Pons (tissue), 1 donor: ENCODE data around the gene RPS6KA5.
"Not testable (repeated sequence)": the region's sequence is repeated elsewhere in the genome, so short reads cannot be mapped to it uniquely, and the experiment has no call there.

ENCODE experiments used
- DNase-seq: peaks from one replicate; pipeline ENCODE4 v3.0.0-alpha.2; 2016; ENCODE audit warnings: low spot score

RPS6KA5 gene

GRCh38 chr14:90867501-90867900 lies 192.9 kb downstream of the RPS6KA5 start:
- DNase-seq, result no peak

- no peak for DNase-seq
Observed at GRCh38 chr14:90866833-90867232, 193.6 kb downstream of the RPS6KA5 start.

- no peak for DNase-seq
Observed at GRCh38 chr14:90864741-90865140, 195.7 kb downstream of the RPS6KA5 start.

GRCh38 chr14:90858511-90858910 lies 201.9 kb downstream of the RPS6KA5 start:
- DNase-seq, result no peak

- DNase-seq, result no peak
Observed at GRCh38 chr14:90857866-90858265, 202.6 kb downstream of the RPS6KA5 start.

- DNase-seq, result not testable (repeated sequence)
Observed at GRCh38 chr14:90856115-90856514, 204.3 kb downstream of the RPS6KA5 start.

- DNase-seq, result no peak
Observed at GRCh38 chr14:90853116-90853515, 207.3 kb downstream of the RPS6KA5 start.

- DNase-seq, result peak; percentile 90
Observed at GRCh38 chr14:90851327-90852036, 209.0 kb downstream of the RPS6KA5 start.

- DNase-seq, result peak; percentile 49
Observed at GRCh38 chr14:90850487-90850886, 210.0 kb downstream of the RPS6KA5 start.

- DNase-seq, result no peak
Observed at GRCh38 chr14:90849787-90850444, 210.5 kb downstream of the RPS6KA5 start.

GRCh38 chr14:90848944-90849731 lies 211.3 kb downstream of the RPS6KA5 start:
- no peak for DNase-seq

GRCh38 chr14:90846511-90846910 lies 213.9 kb downstream of the RPS6KA5 start:
- DNase-seq, result no peak

GRCh38 chr14:90844321-90844720 lies 216.1 kb downstream of the RPS6KA5 start:
- no peak for DNase-seq

GRCh38 chr14:90842726-90843125 lies 217.7 kb downstream of the RPS6KA5 start:
- DNase-seq, result no peak

GRCh38 chr14:90840667-90841066 lies 219.8 kb downstream of the RPS6KA5 start:
- not testable (repeated sequence) for DNase-seq

- DNase-seq, result no peak
Observed at GRCh38 chr14:90839889-90840266, 220.6 kb downstream of the RPS6KA5 start.

GRCh38 chr14:90839024-90839888 lies 221.2 kb downstream of the RPS6KA5 start:
- peak; percentile 61 for DNase-seq

GRCh38 chr14:90838531-90838930 lies 221.9 kb downstream of the RPS6KA5 start:
- DNase-seq, result not testable (repeated sequence)

GRCh38 chr14:90837355-90837754 lies 223.1 kb downstream of the RPS6KA5 start:
- DNase-seq, result no peak

- no peak for DNase-seq
Observed at GRCh38 chr14:90836692-90837063, 223.8 kb downstream of the RPS6KA5 start.

GRCh38 chr14:90831821-90832220 lies 228.6 kb downstream of the RPS6KA5 start:
- no peak for DNase-seq
